ENCODE results near the gene EFS.
"Not testable (repeated sequence)": the region's sequence is repeated elsewhere in the genome, so short reads cannot be mapped to it uniquely, and the experiment has no call there.

The EFS gene

GRCh38 chr14:23326491-23327332 lies 38.3 kb downstream of the EFS start:
- no peak for DNase-seq (ENCODE audit: low spot score)

- DNase-seq (ENCODE audit: low spot score), result not testable (repeated sequence)
These were observed 39.2 kb downstream of the EFS start for GRCh38 chr14:23325746-23326145.

- no peak for DNase-seq (ENCODE audit: low spot score)
These were observed 40.0 kb downstream of the EFS start for GRCh38 chr14:23324993-23325392.

GRCh38 chr14:23324455-23324846 lies 40.5 kb downstream of the EFS start:
- no peak for DNase-seq (ENCODE audit: low spot score)

GRCh38 chr14:23323838-23324454 lies 41.0 kb downstream of the EFS start:
- no peak for DNase-seq (ENCODE audit: low spot score)

GRCh38 chr14:23322568-23323517 lies 42.1 kb downstream of the EFS start:
- DNase-seq (ENCODE audit: low spot score), result no peak

- DNase-seq (ENCODE audit: low spot score), result peak; percentile 51
These were observed 43.1 kb downstream of the EFS start for GRCh38 chr14:23321572-23322547.

GRCh38 chr14:23320584-23321571 lies 44.1 kb downstream of the EFS start, which contains the start of gene PABPN1:
TSS of gene PABPN1 (plus strand) at chr14:23321457. CDS start at chr14:23321470, 13 bp downstream.
- peak; percentile 99 for DNase-seq (ENCODE audit: low spot score)

- no peak for DNase-seq (ENCODE audit: low spot score)
These were observed 45.0 kb downstream of the EFS start for GRCh38 chr14:23319746-23320583.

- no peak for DNase-seq (ENCODE audit: low spot score)
These were observed 48.7 kb downstream of the EFS start for GRCh38 chr14:23316300-23316699.

GRCh38 chr14:23310546-23310945 lies 54.4 kb downstream of the EFS start:
- DNase-seq (ENCODE audit: low spot score), result no peak

- no peak for DNase-seq (ENCODE audit: low spot score)
These were observed 56.1 kb downstream of the EFS start for GRCh38 chr14:23308721-23309445.

- no peak for DNase-seq (ENCODE audit: low spot score)
These were observed 57.0 kb downstream of the EFS start for GRCh38 chr14:23307687-23308644.

GRCh38 chr14:23307146-23307530 lies 57.8 kb downstream of the EFS start:
- DNase-seq (ENCODE audit: low spot score), result no peak

GRCh38 chr14:23306412-23307145 lies 58.4 kb downstream of the EFS start, which contains the start of gene BCL2L2:
TSS of gene BCL2L2 (plus strand) at chr14:23306833. CDS start at chr14:23307768, 935 bp downstream.
- peak; percentile 44 for DNase-seq (ENCODE audit: low spot score)
